Thymus (tissue), 11 donors: ENCODE data around the gene NAA25. TPM values are rescaled to one million over a fixed set of nuclear protein-coding genes. Genes with fewer than 3 reads are reported as not detected.
A peak's percentile ranks its signal among the peaks of the same experiment; 100 is the strongest.
"Not testable (repeated sequence)": the region's sequence is repeated elsewhere in the genome, so short reads cannot be mapped to it uniquely, and the experiment has no call there.

Source experiments
- DNase-seq, 9 donors: peaks; one replicate each; pipeline ENCODE4 v3.0.0-alpha.2; 2013; ENCODE audit warnings: low spot score in 9 of 9, low read depth in 6 of 9, missing footprints in 1 of 9
- H3K27ac ChIP-seq, 2 donors: one replicate each; pipeline ENCODE4 v1.5.1; 2013; ENCODE audit warnings: control low read depth in 1 of 2, low read depth in 1 of 2, low read length in 1 of 2, mild to moderate bottlenecking in 1 of 2, moderate library complexity in 1 of 2
- H3K27me3 ChIP-seq, 2 donors: one replicate each; pipeline ENCODE4 v1.5.1; 2013; ENCODE audit warnings: low read length in 1 of 2; ENCODE audit not compliant: control insufficient read depth in 2 of 2, insufficient read depth in 1 of 2
- H3K36me3 ChIP-seq, 2 donors: one replicate each; pipeline ENCODE4 v1.5.1; 2013; ENCODE audit warnings: low read length in 1 of 2, mild to moderate bottlenecking in 1 of 2, moderate library complexity in 1 of 2; ENCODE audit not compliant: control insufficient read depth in 2 of 2, insufficient read depth in 2 of 2
- H3K4me1 ChIP-seq, 2 donors: one replicate each; pipeline ENCODE4 v1.5.1; 2013; ENCODE audit warnings: low read length in 2 of 2; ENCODE audit not compliant: control insufficient read depth in 2 of 2, insufficient read depth in 2 of 2
- H3K4me3 ChIP-seq, 2 donors: one replicate each; pipeline ENCODE4 v1.5.1; 2013; ENCODE audit warnings: low read length in 2 of 2, control low read depth in 1 of 2, mild to moderate bottlenecking in 1 of 2
- H3K9me3 ChIP-seq, 2 donors: one replicate each; pipeline ENCODE4 v1.5.1; 2013; ENCODE audit warnings: low read length in 1 of 2, mild to moderate bottlenecking in 1 of 2; ENCODE audit not compliant: control insufficient read depth in 2 of 2, insufficient read depth in 1 of 2
- WGBS: extraction: QIAGEN DNeasy Blood & Tissue Kit; methylation state at CpG from one replicate; pipeline ENCODE4 v1.1.7; 2013; 5-methylcytosine and 5-hydroxymethylcytosine counted together
- polyA plus RNA-seq: library from polyadenylated mRNA; stranded (reverse); fragments of 200-250 nt; gene quantifications from one replicate; pipeline ENCODE4 v1.2.3, GENCODE V29; 2013
- total RNA-seq: library from RNA; stranded (reverse); fragments of 120-200 nt; gene quantifications from one replicate; pipeline ENCODE4 v1.2.4, GENCODE V29; 2013
- donor health status: healthy.

The NAA25 gene
- total and polyA plus RNA-seq, 2 donors, result 9.2 to 11.4 TPM

GRCh38 chr12:112009596-112009995 is 99.0 kb downstream of the NAA25 start:
- H3K27me3 ChIP-seq, H3K36me3 ChIP-seq, DNase-seq, H3K9me3 ChIP-seq, H3K4me3 ChIP-seq, H3K27ac ChIP-seq: not testable (repeated sequence)
- WGBS, result 89% methylated on average over 3 of the region's 3 CpGs
- peaks cover 11 to 29% of the 10 kb centered on the region in 2 donors for H3K4me1 ChIP-seq

GRCh38 chr12:112008918-112009317 is 99.7 kb downstream of the NAA25 start:
- 90% methylated on average over 3 of the region's 3 CpGs for WGBS
- no peaks in the 10 kb centered on the region for H3K27me3 ChIP-seq

GRCh38 chr12:112007945-112008344 is 100.6 kb downstream of the NAA25 start:
- no peaks in the 10 kb centered on the region for H3K27me3 ChIP-seq
- H3K4me1 ChIP-seq, result peaks cover 7 to 23% of the 10 kb centered on the region in 2 donors
- no peak overlapping the region for H3K4me3 ChIP-seq
- peaks cover 0 to 8% of the 10 kb centered on the region in 2 donors for H3K9me3 ChIP-seq
- no peaks in the 10 kb centered on the region for H3K36me3 ChIP-seq
- H3K27ac ChIP-seq, result no peak overlapping the region
- DNase-seq, result no peak
- 94% methylated on average over 9 of the region's 9 CpGs for WGBS

More at GRCh38 chr12:112008918-112009317, 99.7 kb downstream of the NAA25 start:
- DNase-seq, result no peak
- no peak overlapping the region for H3K4me3 ChIP-seq
- H3K27ac ChIP-seq, result no peak overlapping the region
- peaks cover 7 to 23% of the 10 kb centered on the region in 2 donors for H3K4me1 ChIP-seq
- no peaks in the 10 kb centered on the region for H3K36me3 ChIP-seq
- H3K9me3 ChIP-seq, result peaks cover 0 to 8% of the 10 kb centered on the region in 2 donors

DNA sequence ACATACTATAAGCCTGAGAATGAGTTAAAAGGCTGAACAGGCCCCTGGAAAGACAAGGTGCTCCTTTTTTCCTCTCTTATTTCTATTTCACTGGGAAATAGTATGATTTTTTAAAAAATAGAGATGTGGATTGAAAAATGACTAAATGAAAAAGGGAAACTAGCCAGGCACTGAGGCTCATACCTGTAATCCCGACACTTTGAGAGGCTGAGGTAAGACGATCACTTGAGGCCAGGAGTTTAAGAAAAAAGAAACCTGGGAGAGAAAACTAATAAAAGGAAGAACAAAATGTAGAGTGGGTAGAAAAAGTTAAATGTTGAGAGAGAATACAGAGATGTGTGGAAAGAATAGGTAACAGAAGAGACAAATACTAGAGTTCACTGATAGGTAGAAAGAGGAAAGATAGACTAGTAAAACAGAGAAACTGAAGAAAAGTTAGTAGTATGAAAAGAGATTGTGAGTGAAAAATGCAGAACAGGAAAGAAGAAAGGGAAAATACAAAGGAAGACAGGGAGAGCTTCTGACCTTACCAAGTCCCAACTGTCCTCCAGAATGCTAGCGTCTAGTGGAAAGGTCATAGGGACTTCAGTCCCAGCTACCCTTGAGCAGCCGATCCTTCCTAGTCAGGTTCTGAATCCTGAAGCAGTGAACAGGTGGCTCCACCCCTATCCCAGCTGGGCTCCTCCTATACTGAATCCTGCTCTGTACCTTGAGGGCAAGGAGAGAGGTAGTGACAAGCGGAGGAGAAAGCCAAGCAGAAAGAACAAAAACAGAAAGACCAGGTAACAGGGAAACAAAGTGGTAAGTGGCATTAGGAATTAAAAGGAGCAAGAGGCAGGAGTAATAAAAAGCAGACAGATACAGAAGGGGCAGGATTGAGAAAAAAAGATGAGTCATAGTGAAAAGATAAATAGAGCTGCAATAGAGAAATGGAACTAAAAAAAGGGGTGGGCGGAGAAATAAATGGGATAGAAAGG is 102.9 kb downstream of the NAA25 start:
- 95% methylated on average over 6 of the region's 6 CpGs for WGBS

DNA sequence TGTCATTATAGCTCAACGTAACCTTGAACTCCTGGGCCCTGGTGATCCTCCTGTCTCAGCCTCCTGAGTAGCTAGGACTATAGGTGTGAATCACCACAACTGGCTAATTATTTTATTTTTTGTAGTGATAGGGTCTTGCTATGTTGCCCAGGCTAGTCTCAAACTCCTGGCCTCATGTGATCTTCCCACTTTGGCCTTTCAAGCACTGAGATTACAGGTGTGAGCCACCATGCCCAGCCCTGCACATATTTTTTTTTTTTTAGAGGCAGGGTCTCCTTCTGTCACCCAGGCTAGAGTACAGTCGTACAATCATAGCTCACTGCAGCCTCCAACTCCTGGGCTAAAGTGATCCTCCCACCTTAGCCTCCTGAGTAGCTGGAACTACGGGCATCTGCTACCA is 104.5 kb downstream of the NAA25 start:
- Histone ChIP-seq H3K4me3 (no peak overlapping the region), H3K9me3 (no peaks in the 10 kb centered on the region), H3K4me1 (peaks cover 3 to 16% of the 10 kb centered on the region in 2 donors), H3K27me3 (no peaks in the 10 kb centered on the region), H3K36me3 (peaks cover 0 to 8% of the 10 kb centered on the region in 2 donors), H3K27ac (no peak overlapping the region)
- DNase-seq, result no peak
- WGBS, result 98% methylated on average over 3 of the region's 3 CpGs

More for the DNA sequence above, 102.9 kb downstream of the NAA25 start:
- Histone ChIP-seq H3K27ac (no peak overlapping the region), H3K9me3 (peaks cover 0 to 5% of the 10 kb centered on the region in 2 donors), H3K36me3 (peaks cover 0 to 6% of the 10 kb centered on the region in 2 donors), H3K4me1 (peaks cover 3 to 17% of the 10 kb centered on the region in 2 donors), H3K27me3 (no peaks in the 10 kb centered on the region), H3K4me3 (no peak overlapping the region)
- no peak for DNase-seq

DNA sequence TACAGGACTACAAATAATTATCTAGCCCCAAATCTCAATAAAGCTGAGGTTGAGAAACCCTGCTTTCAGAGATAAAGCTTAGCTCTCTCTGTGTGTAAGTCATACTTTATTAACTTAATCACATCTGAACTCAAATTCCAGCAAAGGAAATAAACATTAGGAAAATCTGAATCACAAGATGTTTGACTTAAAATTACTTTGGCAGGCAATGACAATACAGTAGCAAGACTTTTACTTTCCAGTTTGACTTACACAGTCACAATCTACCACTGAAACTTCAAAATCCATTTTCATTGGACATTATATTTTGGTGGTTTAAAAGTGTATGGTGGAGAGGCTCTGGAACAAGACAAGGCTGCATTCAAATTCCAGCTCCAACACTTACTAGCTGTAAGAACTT is 107.0 kb downstream of the NAA25 start:
- Histone ChIP-seq H3K9me3 (no peaks in the 10 kb centered on the region), H3K36me3 (peaks cover 0 to 11% of the 10 kb centered on the region in 2 donors), H3K4me1 (peaks cover 3 to 20% of the 10 kb centered on the region in 2 donors), H3K27ac (no peak overlapping the region), H3K4me3 (no peak overlapping the region), H3K27me3 (no peaks in the 10 kb centered on the region)
- no peak for DNase-seq

DNA sequence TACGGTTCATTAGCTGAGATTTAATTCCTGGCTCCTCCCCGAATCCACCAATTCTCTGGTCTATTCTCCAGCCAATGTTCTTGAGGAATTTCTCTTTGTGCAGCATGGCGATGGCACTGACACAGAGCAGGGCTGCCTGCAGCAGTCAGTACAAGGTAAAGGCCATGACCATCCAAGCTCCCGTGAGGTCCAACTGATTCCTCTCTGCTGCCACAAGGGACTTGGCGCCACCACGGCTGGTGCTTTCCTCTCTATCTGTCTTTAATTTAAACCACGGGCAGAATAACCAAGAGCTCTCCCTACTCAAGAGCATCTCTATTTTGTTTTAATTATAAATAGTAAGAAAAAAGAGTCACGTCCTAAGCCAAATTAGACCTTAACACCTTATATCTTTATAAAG is 107.8 kb downstream of the NAA25 start:
- WGBS, result 97% methylated on average over 8 of the region's 8 CpGs
- peaks cover 3 to 21% of the 10 kb centered on the region in 2 donors for H3K4me1 ChIP-seq
- H3K9me3 ChIP-seq, result no peaks in the 10 kb centered on the region
- no peaks in the 10 kb centered on the region for H3K27me3 ChIP-seq
- H3K36me3 ChIP-seq, result peaks cover 0 to 11% of the 10 kb centered on the region in 2 donors
- H3K4me3 ChIP-seq, result no peak overlapping the region
- peak overlapping the region in 1 of 2 donors; percentile 15 for H3K27ac ChIP-seq
- DNase-seq, result no peak

DNA sequence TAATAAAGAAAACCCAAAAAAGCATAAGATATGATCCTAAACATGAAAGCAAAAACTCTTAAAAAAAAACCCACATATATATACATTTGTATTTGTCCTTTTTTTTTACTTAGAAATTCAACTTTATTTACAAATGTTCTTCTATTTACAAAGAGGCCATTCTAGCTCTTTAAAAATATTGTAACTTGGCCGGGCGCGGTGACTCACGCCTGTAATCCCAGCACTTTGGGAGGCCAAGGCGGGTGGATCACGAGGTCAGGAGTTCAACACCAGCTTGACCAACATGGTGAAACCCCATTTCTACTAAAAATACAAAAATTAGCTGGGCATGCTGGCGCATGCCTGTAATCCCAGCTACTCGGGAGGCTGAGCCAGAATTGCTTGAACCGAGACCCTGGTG is 109.5 kb downstream of the NAA25 start:
- not testable (repeated sequence) for H3K4me3 ChIP-seq, H3K9me3 ChIP-seq, H3K27me3 ChIP-seq, DNase-seq, H3K27ac ChIP-seq
- Histone ChIP-seq H3K36me3 (peaks cover 0 to 11% of the 10 kb centered on the region in 2 donors), H3K4me1 (peaks cover 6 to 31% of the 10 kb centered on the region in 2 donors)
- WGBS, result over 99% methylated on average over 9 of the region's 9 CpGs

GRCh38 chr12:111998015-111998414 is 110.6 kb downstream of the NAA25 start:
- Histone ChIP-seq H3K4me3 (no peak overlapping the region), H3K36me3 (peaks cover 0 to 11% of the 10 kb centered on the region in 2 donors), H3K4me1 (peaks cover 10 to 40% of the 10 kb centered on the region in 2 donors), H3K27me3 (no peaks in the 10 kb centered on the region), H3K9me3 (no peaks in the 10 kb centered on the region), H3K27ac (no peak overlapping the region)
- no peak for DNase-seq
- WGBS, result 98% methylated on average over 4 of the region's 4 CpGs
